Dermis lymphatic vessel endothelial cell (primary cell): Measurements from ENCODE around the gene ARHGAP24. TPM values are rescaled to one million over a fixed set of nuclear protein-coding genes. Genes with fewer than 3 reads are reported as not detected.

ENCODE experiments used
- total RNA-seq: library from RNA; depleted of rRNA; stranded (reverse); fragments of >200 nt; gene quantifications from 2 replicates; pipeline ENCODE4 v1.2.1, GENCODE V29; 2014

ARHGAP24 gene
- 22.3 and 24.2 TPM in 2 replicates for total RNA-seq

GRCh38 chr4:85474818-85475630, at the start of gene ARHGAP24:
Gene ARHGAP24 (plus strand): TSS chr4:85475150.

